K562 (cell line): Measurements from ENCODE around the gene ANXA1. TPM values are rescaled to one million over a fixed set of nuclear protein-coding genes. Genes with fewer than 3 reads are reported as not detected.

ENCODE experiments used
- ATF3 ChIP-seq, 2 experiments: fragments of 450-650 bp in 1 of 2; sonication (generic) in 1 of 2; formaldehyde crosslinking in 1 of 2; IDR thresholded peaks in 1 of 2; conservative IDR thresholded peaks in 1 of 2; 2 replicates each; pipeline versions ENCODE4 v1.6.1 to v1.8.1; 2016 to 2023; ENCODE audit warnings: mild to moderate bottlenecking in 2 of 2, moderate library complexity in 2 of 2, inconsistent platforms in 1 of 2, missing genetic modification reagents in 1 of 2
- CBFA2T3 ChIP-seq: fragments of 450-650 bp; IDR thresholded peaks from 2 replicates; pipeline ENCODE4 v1.6.1; 2017
- CHAMP1 ChIP-seq: fragments of 450-650 bp; IDR thresholded peaks from 2 replicates; pipeline ENCODE4 v1.6.1; 2016; ENCODE audit warnings: mild to moderate bottlenecking
- DLX4 ChIP-seq: fragments of 250-450 bp; sonication (Bioruptor Pico); IDR thresholded peaks from 2 replicates; pipeline ENCODE4 v1.6.1; 2021; ENCODE audit warnings: mild to moderate bottlenecking
- FOSL1 ChIP-seq: fragments of 200-800 bp; sonication (Bioruptor generic); conservative IDR thresholded peaks from 2 replicates; pipeline ENCODE4 v1.6.1; 2016; ENCODE audit warnings: missing genetic modification characterization, missing compliant biosample characterization
- FUS ChIP-seq: fragments of 200-400 bp; formaldehyde crosslinking; optimal IDR thresholded peaks from 2 replicates; pipeline ENCODE3; 2017; ENCODE audit warnings: low read depth, low read length
- MAFF ChIP-seq: IDR thresholded peaks from 2 replicates; pipeline ENCODE4 v1.6.1; 2012; ENCODE audit warnings: low read length, improper control_type of control experiment
- MCM2 ChIP-seq: fragments of 450-650 bp; IDR thresholded peaks from 2 replicates; pipeline ENCODE4 v1.6.1; 2017; ENCODE audit warnings: low read depth, mild to moderate bottlenecking
- NFRKB ChIP-seq: fragments of 450-650 bp; IDR thresholded peaks from 2 replicates; pipeline ENCODE4 v1.6.1; 2016; ENCODE audit warnings: low read depth
- POLR2AphosphoS2 ChIP-seq: IDR thresholded peaks from 2 replicates; pipeline ENCODE4 v1.6.1; 2012; ENCODE audit warnings: low read length, improper control_type of control experiment
- RFX5 ChIP-seq: IDR thresholded peaks from 2 replicates; pipeline ENCODE4 v1.6.1; 2011; ENCODE audit warnings: low read depth, mild to moderate bottlenecking, improper control_type of control experiment, low read length
- SMAD4 ChIP-seq: fragments of 250-450 bp; sonication (Bioruptor Pico); conservative IDR thresholded peaks from 2 replicates; pipeline ENCODE4 v1.8.0; 2021; ENCODE audit warnings: inconsistent platforms, mild to moderate bottlenecking, moderate library complexity
- SMARCB1 ChIP-seq: IDR thresholded peaks from 2 replicates; pipeline ENCODE4 v1.6.1; 2011; ENCODE audit warnings: improper control_type of control experiment, low read depth; ENCODE audit not compliant: insufficient read length
- SNAPC5 ChIP-seq: fragments of 250-450 bp; sonication (Bioruptor Pico); IDR thresholded peaks from 2 replicates; pipeline ENCODE4 v1.8.0; 2021; ENCODE audit warnings: moderate library complexity, mild to moderate bottlenecking, inconsistent platforms
- SP2 ChIP-seq: IDR thresholded peaks from 2 replicates; pipeline ENCODE4 v1.6.1; 2011; ENCODE audit warnings: mild to moderate bottlenecking, low read depth, low read length, moderate library complexity; ENCODE audit not compliant: poor library complexity, severe bottlenecking; ENCODE audit errors: extremely low read depth
- ZNF175 ChIP-seq: fragments of 200-800 bp; sonication (Bioruptor generic); IDR thresholded peaks from 2 replicates; pipeline ENCODE4 v1.6.1; 2016; ENCODE audit warnings: low read depth, mild to moderate bottlenecking, missing genetic modification characterization, missing compliant biosample characterization
- ZNF583 ChIP-seq: fragments of 250-450 bp; sonication (Bioruptor Pico); IDR thresholded peaks from 2 replicates; pipeline ENCODE4 v1.4.0; 2020
- ZNF589 ChIP-seq: fragments of 200-800 bp; sonication (Bioruptor generic); IDR thresholded peaks from 2 replicates; pipeline ENCODE4 v1.6.1; 2016; ENCODE audit warnings: low read depth, missing genetic modification characterization, missing compliant biosample characterization
- ZNF609 ChIP-seq: sonication (generic); formaldehyde crosslinking; IDR thresholded peaks from 2 replicates; pipeline ENCODE4 v1.8.1; 2023; ENCODE audit warnings: missing genetic modification reagents, mild to moderate bottlenecking, borderline replicate concordance
- polyA plus RNA-seq, 8 experiments: library from polyadenylated mRNA; depleted of rRNA in 4 of 8; stranded (reverse) in 5 of 8; unstranded in 3 of 8; fragments of >200 nt; fragmentation: Nextera tagmentation in 2 of 8; fragmentation: Illumina TruSeq in 1 of 8; extraction: Ambion mirVana in 2 of 8; extraction: Trizol in 1 of 8; gene quantifications; 2 replicates each; pipeline versions ENCODE4 v1.2.1 to v1.2.3, GENCODE V29; 2011 to 2014; ENCODE audit warnings: inconsistent platforms in 1 of 8, missing spikeins in 1 of 8
- total RNA-seq, 7 experiments: library from RNA; depleted of rRNA in 6 of 7; stranded (reverse); fragments of >200 nt in 6 of 7; fragmentation: Illumina TruSeq in 2 of 7; extraction: Trizol in 2 of 7; gene quantifications; 2 replicates each; pipeline versions ENCODE4 v1.2.1 to v1.2.3, GENCODE V29; 2011 to 2021; ENCODE audit warnings: low replicate concordance in 1 of 7

The ANXA1 gene
- total and polyA plus RNA-seq, 9 of the 15 experiments (the other 6 are each of a cell fraction or from before 2014, with no cell fraction given), result 406 to 1,298 (median 620) TPM

GRCh38 chr9:73146111-73146815 lies 5.4 kb upstream of the ANXA1 start (continued):
- 0 out of 2 replicates have a peak, but pooled peaks have one; percentile 29 for TF ChIP-seq CHAMP1
- no peak for TF ChIP-seq MCM2
- peak; percentile 55; the same call in 1 of the 2 replicates for TF ChIP-seq ZNF589 (CRISPR knock-in tag)
- peak; percentile 91 for TF ChIP-seq ATF3 (IDR thresholded peaks at IDR 0.05)
- TF ChIP-seq ATF3 (CRISPR knock-in tag; conservative IDR thresholded peaks at IDR 0.05), result no peak
- TF ChIP-seq FUS, result no peak
- TF ChIP-seq SMAD4 (CRISPR knock-in tag), result no peak
- TF ChIP-seq ZNF175 (CRISPR knock-in tag), result peak; percentile 66; the same call in 1 of the 2 replicates
- peak; percentile 78 for TF ChIP-seq CBFA2T3
- no peak for TF ChIP-seq ZNF583 (CRISPR knock-in tag)
- TF ChIP-seq POLR2AphosphoS2, result no peak
- no peak for TF ChIP-seq SNAPC5
- TF ChIP-seq MAFF, result peak; percentile 69
- no peak for TF ChIP-seq RFX5
- no peak for TF ChIP-seq ZNF609 (CRISPR knock-in tag)
- TF ChIP-seq DLX4 (CRISPR knock-in tag), result no peak
- TF ChIP-seq SMARCB1, result no peak
- TF ChIP-seq SP2, result no peak
- TF ChIP-seq FOSL1 (tag), result 0 out of 2 replicates have a peak, but pooled peaks have one; percentile 12
- TF ChIP-seq NFRKB, result no peak; the same call in 1 of the 2 replicates
